ENCODE data around the gene FGF14. TPM values are rescaled to one million over a fixed set of nuclear protein-coding genes. Genes with fewer than 3 reads are reported as not detected.

The FGF14 gene
- total and polyA plus RNA-seq, 2 experiments from 2014 or later = 0.03 TPM; not detected in 1

GRCh38 chr13:101780211-101780610 lies 621.6 kb downstream of the FGF14 start:
- Histone ChIP-seq H4K20me1 (replicated peaks; ENCODE audit: insufficient read depth) (no peaks in the 10 kb centered on the region), H3K36me3 (ENCODE audit: insufficient read depth) (no peaks in the 10 kb centered on the region), H3K4me2 (no peak overlapping the region), H3F3A (replicated peaks; ENCODE audit: low read depth) (no peaks in the 10 kb centered on the region), H3K4me3 (no peak overlapping the region), H3K9me2 (ENCODE audit: insufficient read depth) (no peaks in the 10 kb centered on the region), H3K27me3 (ENCODE audit: insufficient read depth) (no peaks in the 10 kb centered on the region), H3K27ac (ENCODE audit: low read depth) (no peak overlapping the region), H2AFZ (peak overlapping the region; percentile 20; the same call in 1 of the 2 replicates), H3K4me1 (ENCODE audit: insufficient read depth) (no peaks in the 10 kb centered on the region), H3K79me2 (replicated peaks; ENCODE audit: insufficient read depth) (no peaks in the 10 kb centered on the region)
- ATAC-seq (no peak), DNase-seq (ENCODE audit: low spot score) (no peak)
- TF ChIP-seq ZNF331 (CRISPR knock-in tag; IDR thresholded peaks at IDR 0.05; ENCODE audit: low read depth) (no peak), CTCF (conservative IDR thresholded peaks at IDR 0.05; ENCODE audit: low read depth in 2 of 2) (no peak), ZNF462 (CRISPR knock-in tag; IDR thresholded peaks at IDR 0.05) (no peak)
- H3K27me3 Mint-ChIP-seq (ENCODE audit: insufficient read depth, low read depth, poor library complexity) = no peaks in the 10 kb centered on the region
- no peaks in the 10 kb centered on the region for H3K9me3 Mint-ChIP-seq
- H3K27ac Mint-ChIP-seq = no peak overlapping the region
- H3K36me3 Mint-ChIP-seq (ENCODE audit: low read depth) = no peaks in the 10 kb centered on the region
- H3K4me3 Mint-ChIP-seq = no peak overlapping the region
- no peaks in the 10 kb centered on the region; the same call in 2 of the 3 replicates for H3K4me1 Mint-ChIP-seq

GRCh38 chr13:101779147-101779546 lies 622.7 kb downstream of the FGF14 start:
- H3F3A ChIP-seq (replicated peaks; ENCODE audit: low read depth) = no peaks in the 10 kb centered on the region
- Mint-ChIP-seq H3K36me3 (ENCODE audit: low read depth) (no peaks in the 10 kb centered on the region), H3K9me3 (no peaks in the 10 kb centered on the region), H3K27me3 (ENCODE audit: insufficient read depth, low read depth, poor library complexity) (no peaks in the 10 kb centered on the region), H3K4me1 (no peaks in the 10 kb centered on the region; the same call in 2 of the 3 replicates), H3K27ac (no peak overlapping the region), H3K4me3 (no peak overlapping the region)
- H3K4me3 ChIP-seq = no peak overlapping the region
- no peaks in the 10 kb centered on the region for H3K36me3 ChIP-seq (ENCODE audit: insufficient read depth)
- H2AFZ ChIP-seq = no peak overlapping the region
- no peak overlapping the region for H3K4me2 ChIP-seq
- no peaks in the 10 kb centered on the region for H4K20me1 ChIP-seq (replicated peaks; ENCODE audit: insufficient read depth)
- H3K9me2 ChIP-seq (ENCODE audit: insufficient read depth) = no peaks in the 10 kb centered on the region
- no peak for DNase-seq (ENCODE audit: low spot score)
- H3K27ac ChIP-seq (ENCODE audit: low read depth) = no peak overlapping the region
- no peak for ATAC-seq
- no peaks in the 10 kb centered on the region for H3K79me2 ChIP-seq (replicated peaks; ENCODE audit: insufficient read depth)
- H3K27me3 ChIP-seq (ENCODE audit: insufficient read depth) = no peaks in the 10 kb centered on the region
- no peaks in the 10 kb centered on the region for H3K4me1 ChIP-seq (ENCODE audit: insufficient read depth)
- TF ChIP-seq CREB1 (CRISPR knock-in tag; IDR thresholded peaks at IDR 0.05; ENCODE audit: low read depth) (no peak), REST (IDR thresholded peaks at IDR 0.05; ENCODE audit: unreplicated experiment) (no peak), ZNF331 (CRISPR knock-in tag; IDR thresholded peaks at IDR 0.05; ENCODE audit: low read depth) (no peak)

All from GM23338 (cell line).